Mucosa of gallbladder (tissue), 1 donor: ENCODE measurements around the gene OR13C3. TPM values are rescaled to one million over a fixed set of nuclear protein-coding genes. Genes with fewer than 3 reads are reported as not detected.
"Not testable (repeated sequence)": the region's sequence is repeated elsewhere in the genome, so short reads cannot be mapped to it uniquely, and the experiment has no call there.

Experiments used
- DNase-seq: peaks from one replicate; pipeline ENCODE4 v3.0.0-alpha.2; 2020; ENCODE audit warnings: low spot score
- total RNA-seq: library from RNA; stranded (reverse); gene quantifications from one replicate; pipeline ENCODE4 v1.2.1, GENCODE V29; 2021
- donor health status: DM: no; HTN: no; CAD: no.

OR13C3 gene
- total RNA-seq, result not detected

- DNase-seq, result no peak
Observed at GRCh38 chr9:104536756-104537155, at the start of gene OR13C3. Gene OR13C3, minus strand, starts transcription at chr9:104536856. Its CDS starts 133 bp downstream, at chr9:104536723.

- no peak for DNase-seq
Observed at GRCh38 chr9:104580562-104580961, 43.9 kb upstream of the OR13C3 start.

- DNase-seq, result no peak
Observed at GRCh38 chr9:104577263-104577662, 40.6 kb upstream of the OR13C3 start.

- DNase-seq, result no peak
Observed at GRCh38 chr9:104575456-104575855, 38.8 kb upstream of the OR13C3 start.

- DNase-seq, result no peak
Observed at GRCh38 chr9:104572612-104573011, 36.0 kb upstream of the OR13C3 start.

GRCh38 chr9:104568868-104569267 lies 32.2 kb upstream of the OR13C3 start, which contains the start of gene OR13C8:
Gene OR13C8, plus strand, starts transcription at chr9:104569168. Its CDS starts 0 bp downstream, at chr9:104569168.
- DNase-seq, result no peak

GRCh38 chr9:104564358-104564757 lies 27.7 kb upstream of the OR13C3 start:
- DNase-seq, result no peak

- no peak for DNase-seq
Observed at GRCh38 chr9:104556830-104557634, 20.4 kb upstream of the OR13C3 start.

GRCh38 chr9:104555521-104555920 lies 18.9 kb upstream of the OR13C3 start:
- no peak for DNase-seq

GRCh38 chr9:104553261-104553660 lies 16.6 kb upstream of the OR13C3 start:
- DNase-seq, result no peak

GRCh38 chr9:104544644-104545043 lies 8.0 kb upstream of the OR13C3 start:
- DNase-seq, result no peak

GRCh38 chr9:104539275-104539674 lies 2.6 kb upstream of the OR13C3 start:
- no peak for DNase-seq

- DNase-seq, result no peak
Observed at GRCh38 chr9:104527109-104527508, 9.5 kb downstream of the OR13C3 start, which contains the start of gene OR13C4. Gene OR13C4, minus strand, starts transcription at chr9:104527209. Its CDS starts 0 bp downstream, at chr9:104527209.

GRCh38 chr9:104520241-104520640 lies 16.4 kb downstream of the OR13C3 start:
- not testable (repeated sequence) for DNase-seq

GRCh38 chr9:104514901-104515300 lies 21.8 kb downstream of the OR13C3 start:
- no peak for DNase-seq

GRCh38 chr9:104506565-104506964 lies 30.1 kb downstream of the OR13C3 start:
- DNase-seq, result no peak

- DNase-seq, result no peak
Observed at GRCh38 chr9:104503963-104504362, 32.7 kb downstream of the OR13C3 start, which contains the start of gene OR13F1. Gene OR13F1, plus strand, starts transcription at chr9:104504263. Its CDS starts 0 bp downstream, at chr9:104504263.

- no peak for DNase-seq
Observed at GRCh38 chr9:104503440-104503839, 33.2 kb downstream of the OR13C3 start.

GRCh38 chr9:104494808-104495207 lies 41.8 kb downstream of the OR13C3 start:
- DNase-seq, result no peak
